ENCODE results near the gene PLEKHG4. TPM values are rescaled to one million over a fixed set of nuclear protein-coding genes. Genes with fewer than 3 reads are reported as not detected.

The PLEKHG4 gene
- total RNA-seq: 10 to 100 TPM; 13.1 to 14.7 TPM

GRCh38 chr16:67279296-67280089 is at the start of gene PLEKHG4:
TSS of gene PLEKHG4 (plus strand) at chr16:67279532. CDS start at chr16:67280045, 513 bp downstream.
- TF ChIP-seq, protein P1, sequence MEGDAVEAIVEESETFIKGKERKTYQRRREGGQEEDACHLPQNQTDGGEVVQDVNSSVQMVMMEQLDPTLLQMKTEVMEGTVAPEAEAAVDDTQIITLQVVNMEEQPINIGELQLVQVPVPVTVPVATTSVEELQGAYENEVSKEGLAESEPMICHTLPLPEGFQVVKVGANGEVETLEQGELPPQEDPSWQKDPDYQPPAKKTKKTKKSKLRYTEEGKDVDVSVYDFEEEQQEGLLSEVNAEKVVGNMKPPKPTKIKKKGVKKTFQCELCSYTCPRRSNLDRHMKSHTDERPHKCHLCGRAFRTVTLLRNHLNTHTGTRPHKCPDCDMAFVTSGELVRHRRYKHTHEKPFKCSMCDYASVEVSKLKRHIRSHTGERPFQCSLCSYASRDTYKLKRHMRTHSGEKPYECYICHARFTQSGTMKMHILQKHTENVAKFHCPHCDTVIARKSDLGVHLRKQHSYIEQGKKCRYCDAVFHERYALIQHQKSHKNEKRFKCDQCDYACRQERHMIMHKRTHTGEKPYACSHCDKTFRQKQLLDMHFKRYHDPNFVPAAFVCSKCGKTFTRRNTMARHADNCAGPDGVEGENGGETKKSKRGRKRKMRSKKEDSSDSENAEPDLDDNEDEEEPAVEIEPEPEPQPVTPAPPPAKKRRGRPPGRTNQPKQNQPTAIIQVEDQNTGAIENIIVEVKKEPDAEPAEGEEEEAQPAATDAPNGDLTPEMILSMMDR (IDR thresholded peaks at IDR 0.05): no peak
- intact Hi-C loops (cut with DNase I): loop anchor here (5.0 to 10.0 kb wide), 2 partner anchors 82 to 135 kb away; partner anchors contain the start of genes ELMO3 and ZDHHC1
- no peaks in the 10 kb centered on the region for H3K27me3 ChIP-seq
- H3K9me3 ChIP-seq: no peaks in the 10 kb centered on the region
- DNase-seq: peak; percentile 80
- H3K4me3 ChIP-seq: peak within 1 kb of the TSS; percentile 63
- no peaks in the 10 kb centered on the region for H3K4me1 ChIP-seq
- peak within 1 kb of the TSS; percentile 81 to 84 for H3K9ac ChIP-seq (ENCODE audit: low read depth in 2 of 2, low read length in 2 of 2)
- H3K27ac ChIP-seq: peak within 1 kb of the TSS; percentile 48
- no peaks in the 10 kb centered on the region for H3K36me3 ChIP-seq

GRCh38 chr16:67229906-67230808 is 49.2 kb upstream of the PLEKHG4 start:
- no peaks in the 10 kb centered on the region for H3K27me3 ChIP-seq
- TF ChIP-seq, protein P1 (IDR thresholded peaks at IDR 0.05): no peak
- no peak overlapping the region for H3K9ac ChIP-seq (ENCODE audit: low read depth in 2 of 2, low read length in 2 of 2)
- peaks cover 19% of the 10 kb centered on the region for H3K36me3 ChIP-seq
- no peak overlapping the region for H3K4me3 ChIP-seq
- intact Hi-C loops (cut with DNase I): no loop called here
- no peaks in the 10 kb centered on the region for H3K9me3 ChIP-seq
- peaks cover 3% of the 10 kb centered on the region for H3K4me1 ChIP-seq
- no peak overlapping the region for H3K27ac ChIP-seq
- no peak for DNase-seq

DNA sequence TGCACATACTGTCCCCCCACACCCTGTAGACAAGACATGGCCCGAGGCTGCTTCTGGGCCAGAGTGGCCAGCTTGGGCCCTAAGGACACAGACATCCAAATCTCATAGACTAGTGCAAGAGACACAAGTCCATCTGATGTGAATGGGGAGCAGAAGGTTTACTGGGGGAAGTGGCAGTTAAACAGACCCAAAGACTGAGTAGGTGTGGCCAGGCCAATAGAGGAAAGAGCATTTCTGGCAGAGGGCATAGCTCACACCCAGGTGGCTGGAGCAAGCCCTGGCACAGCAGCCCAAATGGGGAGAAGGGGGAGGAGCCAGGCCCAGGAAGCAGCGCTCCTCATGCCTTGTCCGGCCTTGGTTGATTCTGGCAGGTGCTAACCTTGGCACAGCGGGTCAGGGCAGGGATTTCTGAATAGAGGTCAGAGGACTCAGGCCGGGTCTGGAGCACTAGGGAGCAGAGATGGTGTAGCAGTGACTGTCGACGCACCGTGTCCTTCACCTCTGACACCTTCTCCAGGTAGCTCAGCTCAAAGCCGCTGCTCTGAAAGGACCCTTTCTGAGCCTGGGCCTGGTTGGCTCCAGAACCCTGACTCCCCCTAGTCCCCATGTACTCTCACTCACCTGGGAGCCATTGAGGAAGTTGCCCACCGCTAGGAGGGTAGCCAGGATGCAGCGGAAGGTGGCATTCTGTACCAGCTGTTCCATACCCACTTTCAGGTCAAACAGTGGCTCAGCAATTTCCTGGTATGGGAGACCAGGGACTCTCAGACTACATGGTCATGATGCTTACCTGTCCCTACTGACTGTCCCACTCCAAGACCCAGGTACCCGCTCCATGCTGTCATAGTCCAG is 48.3 kb upstream of the PLEKHG4 start:
- intact Hi-C loops (cut with DNase I): no loop called here
- Histone ChIP-seq H3K27me3 (no peaks in the 10 kb centered on the region), H3K9me3 (no peaks in the 10 kb centered on the region), H3K9ac (ENCODE audit: low read depth in 2 of 2, low read length in 2 of 2) (no peak overlapping the region), H3K36me3 (peaks cover 19% of the 10 kb centered on the region), H3K4me1 (peaks cover 3% of the 10 kb centered on the region), H3K4me3 (no peak overlapping the region), H3K27ac (no peak overlapping the region)
- TF ChIP-seq, protein P1 (IDR thresholded peaks at IDR 0.05): no peak
- no peak for DNase-seq

- intact Hi-C loops (cut with DNase I): no loop called here
- Histone ChIP-seq H3K36me3 (peaks cover 19% of the 10 kb centered on the region), H3K9ac (ENCODE audit: low read depth in 2 of 2, low read length in 2 of 2) (no peak overlapping the region), H3K4me3 (no peak overlapping the region), H3K27me3 (no peaks in the 10 kb centered on the region), H3K9me3 (no peaks in the 10 kb centered on the region), H3K27ac (no peak overlapping the region), H3K4me1 (no peaks in the 10 kb centered on the region)
- TF ChIP-seq, protein P1 (IDR thresholded peaks at IDR 0.05): no peak
- DNase-seq: no peak
Measured at GRCh38 chr16:67233596-67233995, 45.7 kb upstream of the PLEKHG4 start.

GRCh38 chr16:67234180-67234597 is 45.1 kb upstream of the PLEKHG4 start:
- intact Hi-C loops (cut with DNase I): no loop called here
- no peak overlapping the region for H3K9ac ChIP-seq (ENCODE audit: low read depth in 2 of 2, low read length in 2 of 2)
- peaks cover 19% of the 10 kb centered on the region for H3K36me3 ChIP-seq
- DNase-seq: no peak
- H3K9me3 ChIP-seq: no peaks in the 10 kb centered on the region
- TF ChIP-seq, protein P1 (IDR thresholded peaks at IDR 0.05): no peak
- no peaks in the 10 kb centered on the region for H3K4me1 ChIP-seq
- no peaks in the 10 kb centered on the region for H3K27me3 ChIP-seq
- no peak overlapping the region for H3K27ac ChIP-seq
- H3K4me3 ChIP-seq: no peak overlapping the region

Measured in colonic mucosa (tissue), 4 donors.